Measurements from ENCODE around the gene ZNF248.

ZNF248 gene

GRCh38 chr10:37819797-37820196 is 37.6 kb downstream of the ZNF248 start:
- no peak for DNase-seq

GRCh38 chr10:37816290-37816689 is 41.1 kb downstream of the ZNF248 start:
- no peak for DNase-seq

- DNase-seq = no peak
Measured at GRCh38 chr10:37813763-37814162, 43.6 kb downstream of the ZNF248 start.

GRCh38 chr10:37812290-37812689 is 45.1 kb downstream of the ZNF248 start:
- no peak for DNase-seq

GRCh38 chr10:37803269-37803668 is 54.1 kb downstream of the ZNF248 start:
- DNase-seq = no peak

GRCh38 chr10:37801557-37801956 is 55.9 kb downstream of the ZNF248 start:
- DNase-seq = no peak

- no peak for DNase-seq
Measured at GRCh38 chr10:37794305-37794976, 63.0 kb downstream of the ZNF248 start.

- DNase-seq = no peak
Measured at GRCh38 chr10:37789590-37789989, 67.8 kb downstream of the ZNF248 start.

- no peak for DNase-seq
Measured at GRCh38 chr10:37784678-37785077, 72.7 kb downstream of the ZNF248 start.

GRCh38 chr10:37780536-37780935 is 76.9 kb downstream of the ZNF248 start:
- DNase-seq = no peak

- no peak for DNase-seq
Measured at GRCh38 chr10:37777056-37777455, 80.4 kb downstream of the ZNF248 start.

- no peak for DNase-seq
Measured at GRCh38 chr10:37775612-37776011, 81.8 kb downstream of the ZNF248 start.

GRCh38 chr10:37774351-37774750 is 83.1 kb downstream of the ZNF248 start:
- no peak for DNase-seq

- DNase-seq = no peak
Measured at GRCh38 chr10:37765216-37765615, 92.2 kb downstream of the ZNF248 start.

- no peak for DNase-seq
Measured at GRCh38 chr10:37763132-37763531, 94.3 kb downstream of the ZNF248 start.

- DNase-seq = no peak
Measured at GRCh38 chr10:37762287-37762686, 95.1 kb downstream of the ZNF248 start.

GRCh38 chr10:37760817-37761216 is 96.6 kb downstream of the ZNF248 start:
- no peak for DNase-seq

GRCh38 chr10:37758074-37758473 is 99.3 kb downstream of the ZNF248 start:
- no peak for DNase-seq

- DNase-seq = no peak
Measured at GRCh38 chr10:37754538-37755323, 102.7 kb downstream of the ZNF248 start.

GRCh38 chr10:37752334-37752875 is 105.0 kb downstream of the ZNF248 start:
- DNase-seq = no peak

- no peak for DNase-seq
Measured at GRCh38 chr10:37748170-37748569, 109.2 kb downstream of the ZNF248 start.

GRCh38 chr10:37747081-37747480 is 110.3 kb downstream of the ZNF248 start:
- DNase-seq = no peak

- DNase-seq = no peak
Measured at GRCh38 chr10:37741831-37742230, 115.6 kb downstream of the ZNF248 start.

GRCh38 chr10:37739181-37739580 is 118.2 kb downstream of the ZNF248 start:
- DNase-seq = no peak
